Keratinocyte (primary cell): ENCODE results near the gene NIN.

Experiments used
- EZH2 ChIP-seq: IDR thresholded peaks from one replicate; pipeline ENCODE4 v1.6.1; 2012; ENCODE audit warnings: inconsistent platforms, mild to moderate bottlenecking, low read length, moderate library complexity
- TF ChIP-seq, protein P1 (sequence below), 3 experiments: IDR thresholded peaks in 1 of 3; conservative IDR thresholded peaks in 1 of 3; optimal IDR thresholded peaks in 1 of 3; 2 replicates in 2 of 3; 3 replicates in 1 of 3; pipeline versions ENCODE3 to v1.5.1; 2011; ENCODE audit warnings: low read length in 3 of 3, mild to moderate bottlenecking in 3 of 3, moderate library complexity in 2 of 3, control low read depth in 1 of 3, inconsistent platforms in 1 of 3; ENCODE audit not compliant: insufficient read depth in 2 of 3; ENCODE audit errors: extremely low read depth in 1 of 3

GRCh38 chr14:50814161-50814560, 16.8 kb downstream of the NIN start:
- TF ChIP-seq, protein P1, sequence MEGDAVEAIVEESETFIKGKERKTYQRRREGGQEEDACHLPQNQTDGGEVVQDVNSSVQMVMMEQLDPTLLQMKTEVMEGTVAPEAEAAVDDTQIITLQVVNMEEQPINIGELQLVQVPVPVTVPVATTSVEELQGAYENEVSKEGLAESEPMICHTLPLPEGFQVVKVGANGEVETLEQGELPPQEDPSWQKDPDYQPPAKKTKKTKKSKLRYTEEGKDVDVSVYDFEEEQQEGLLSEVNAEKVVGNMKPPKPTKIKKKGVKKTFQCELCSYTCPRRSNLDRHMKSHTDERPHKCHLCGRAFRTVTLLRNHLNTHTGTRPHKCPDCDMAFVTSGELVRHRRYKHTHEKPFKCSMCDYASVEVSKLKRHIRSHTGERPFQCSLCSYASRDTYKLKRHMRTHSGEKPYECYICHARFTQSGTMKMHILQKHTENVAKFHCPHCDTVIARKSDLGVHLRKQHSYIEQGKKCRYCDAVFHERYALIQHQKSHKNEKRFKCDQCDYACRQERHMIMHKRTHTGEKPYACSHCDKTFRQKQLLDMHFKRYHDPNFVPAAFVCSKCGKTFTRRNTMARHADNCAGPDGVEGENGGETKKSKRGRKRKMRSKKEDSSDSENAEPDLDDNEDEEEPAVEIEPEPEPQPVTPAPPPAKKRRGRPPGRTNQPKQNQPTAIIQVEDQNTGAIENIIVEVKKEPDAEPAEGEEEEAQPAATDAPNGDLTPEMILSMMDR (optimal IDR thresholded peaks at IDR 0.05 in 1 of 3, IDR thresholded peaks at IDR 0.05 in 1 of 3, conservative IDR thresholded peaks at IDR 0.05 in 1 of 3; ENCODE audit: extremely low read depth in 1 of 3, insufficient read depth in 2 of 3, low read length in 3 of 3): no peak
- TF ChIP-seq EZH2: no peak
